DND-41 (cell line): ENCODE measurements around the gene RAB25.

ENCODE experiments used
- ATAC-seq: fragments of 200-7000 bp; cut with Tn5 transposase; 3 replicates; pipeline ENCODE4 v1.9.1; 2021; ENCODE audit warnings: low read depth; ENCODE audit not compliant: insufficient read depth
- DNase-seq: peaks from one replicate; pipeline ENCODE4 v3.0.0-alpha.2; 2020
- H2AFZ ChIP-seq: 2 replicates; pipeline ENCODE4 v1.6.0; 2012; ENCODE audit warnings: low read depth, low read length
- H3K27ac ChIP-seq: 2 replicates; pipeline ENCODE4 v1.5.1; 2012; ENCODE audit warnings: low read length, inconsistent platforms
- H3K27me3 ChIP-seq: fragments of 200-600 bp; sonication (generic); 2 replicates; pipeline ENCODE4 v1.6.0; 2012; ENCODE audit warnings: low read length, mild to moderate bottlenecking, inconsistent platforms; ENCODE audit not compliant: insufficient read depth, poor library complexity
- H3K36me3 ChIP-seq: 2 replicates; pipeline ENCODE4 v1.5.1; 2012; ENCODE audit warnings: low read length, inconsistent platforms; ENCODE audit not compliant: insufficient read depth
- H3K4me1 ChIP-seq: 2 replicates; pipeline ENCODE4 v1.5.1; 2012; ENCODE audit warnings: mild to moderate bottlenecking, low read length; ENCODE audit not compliant: insufficient read depth
- H3K4me2 ChIP-seq: 2 replicates; pipeline ENCODE4 v1.6.0; 2012; ENCODE audit warnings: mild to moderate bottlenecking, moderate library complexity, low read length, inconsistent platforms; ENCODE audit not compliant: insufficient read depth
- H3K4me3 ChIP-seq, 2 experiments: fragments of 200-600 bp in 1 of 2; shearing (Covaris generic) in 1 of 2; 2 replicates each; pipeline ENCODE4 v1.5.1; 2012 to 2016; ENCODE audit warnings: inconsistent platforms in 2 of 2, low read length in 2 of 2, mild to moderate bottlenecking in 2 of 2, low read depth in 1 of 2, moderate library complexity in 1 of 2
- H3K79me2 ChIP-seq: 2 replicates; pipeline ENCODE4 v1.6.0; 2012; ENCODE audit warnings: low read length, inconsistent platforms; ENCODE audit not compliant: insufficient read depth
- H3K9ac ChIP-seq: 2 replicates; pipeline ENCODE4 v1.6.0; 2012; ENCODE audit warnings: low read depth, mild to moderate bottlenecking, inconsistent platforms, low read length, moderate library complexity
- H3K9me3 ChIP-seq: 2 replicates; pipeline ENCODE4 v1.5.1; 2012; ENCODE audit warnings: low read length, moderate library complexity, mild to moderate bottlenecking, inconsistent platforms; ENCODE audit not compliant: insufficient read depth, severe bottlenecking
- H4K20me1 ChIP-seq: 2 replicates; pipeline ENCODE4 v1.6.0; 2012; ENCODE audit warnings: low read length; ENCODE audit not compliant: insufficient read depth
- CTCF ChIP-seq: IDR thresholded peaks from 2 replicates; pipeline ENCODE4 v1.5.1; 2012; ENCODE audit warnings: borderline replicate concordance, low read length, moderate library complexity, mild to moderate bottlenecking; ENCODE audit not compliant: poor library complexity, severe bottlenecking; ENCODE audit errors: extremely low read depth
- EZH2 ChIP-seq: IDR thresholded peaks from 3 replicates; pipeline ENCODE4 v1.6.1; 2012; ENCODE audit warnings: borderline replicate concordance, low read depth, mild to moderate bottlenecking, moderate library complexity, low read length, inconsistent platforms; ENCODE audit not compliant: severe bottlenecking

The RAB25 gene

GRCh38 chr1:156060937-156061636 is at the start of gene RAB25:
Gene RAB25, plus strand, starts transcription at chr1:156061160. Its CDS starts 241 bp downstream, at chr1:156061401.
- Histone ChIP-seq H3K4me2 (no peak within 1 kb of the TSS), H3K27ac (no peak within 1 kb of the TSS), H3K4me3 (no peak within 1 kb of the TSS), H3K9me3 (no peaks in the 10 kb centered on the region), H3K9ac (no peak within 1 kb of the TSS), H3K27me3 (no peaks in the 10 kb centered on the region), H3K36me3 (peaks cover 16% of the 10 kb centered on the region; the same call in 1 of the 2 replicates), H2AFZ (no peak within 1 kb of the TSS), H3K4me1 (peaks cover 4% of the 10 kb centered on the region; the same call in 1 of the 2 replicates), H3K79me2 (no peaks in the 10 kb centered on the region), H4K20me1 (no peaks in the 10 kb centered on the region)
- DNase-seq (no peak), ATAC-seq (no peak)
- TF ChIP-seq EZH2 (no peak), CTCF (no peak)

DNA sequence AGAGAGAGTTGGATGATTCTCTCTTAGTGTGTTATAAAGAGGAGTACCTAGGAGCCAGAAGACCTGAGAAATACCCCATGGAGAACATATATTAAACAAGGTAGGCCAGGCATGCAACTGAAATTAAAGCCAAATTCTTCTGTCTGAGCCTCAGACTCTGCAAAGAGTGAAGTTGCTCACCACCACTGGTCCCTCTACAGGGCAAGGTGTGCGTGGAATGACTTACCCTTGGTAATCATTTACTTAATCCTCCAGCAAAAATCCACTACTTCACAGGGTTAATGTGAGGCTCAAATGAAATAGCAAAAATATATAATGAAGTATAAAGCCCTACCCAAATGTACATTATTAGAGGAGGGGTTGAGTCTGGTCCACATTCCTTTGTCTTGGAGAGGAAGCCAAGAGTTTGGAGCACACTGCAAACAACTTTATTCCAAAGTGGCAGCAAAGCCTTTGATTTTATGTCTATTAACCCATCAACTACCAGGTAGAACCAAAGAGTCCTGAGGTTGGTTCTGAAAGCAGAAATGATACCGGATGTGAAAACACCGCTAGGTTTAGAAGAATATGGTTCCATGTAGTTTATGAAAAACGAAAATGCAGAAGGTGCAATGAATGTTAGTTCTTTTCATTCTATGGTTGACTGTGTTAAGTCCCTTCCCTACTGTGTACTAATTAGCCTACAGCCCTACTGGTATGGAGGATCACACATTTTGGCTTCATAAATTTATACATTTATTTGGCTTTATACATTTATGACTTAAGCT is 48.7 kb upstream of the RAB25 start:
- no peak overlapping the region for H3K27ac ChIP-seq
- no peaks in the 10 kb centered on the region for H3K4me1 ChIP-seq
- H3K9me3 ChIP-seq: no peaks in the 10 kb centered on the region
- H2AFZ ChIP-seq: no peak overlapping the region
- H3K4me2 ChIP-seq: no peak overlapping the region
- H3K79me2 ChIP-seq: 0 out of 2 replicates have a peak, but pooled peaks cover 2% of the 10 kb centered on the region
- H3K4me3 ChIP-seq: no peak overlapping the region
- no peak overlapping the region for H3K9ac ChIP-seq
- peaks cover 70% of the 10 kb centered on the region for H3K36me3 ChIP-seq
- DNase-seq (no peak), ATAC-seq (no peak)
- H4K20me1 ChIP-seq: no peaks in the 10 kb centered on the region
- H3K27me3 ChIP-seq: no peaks in the 10 kb centered on the region
- TF ChIP-seq EZH2 (no peak), CTCF (no peak)

DNA sequence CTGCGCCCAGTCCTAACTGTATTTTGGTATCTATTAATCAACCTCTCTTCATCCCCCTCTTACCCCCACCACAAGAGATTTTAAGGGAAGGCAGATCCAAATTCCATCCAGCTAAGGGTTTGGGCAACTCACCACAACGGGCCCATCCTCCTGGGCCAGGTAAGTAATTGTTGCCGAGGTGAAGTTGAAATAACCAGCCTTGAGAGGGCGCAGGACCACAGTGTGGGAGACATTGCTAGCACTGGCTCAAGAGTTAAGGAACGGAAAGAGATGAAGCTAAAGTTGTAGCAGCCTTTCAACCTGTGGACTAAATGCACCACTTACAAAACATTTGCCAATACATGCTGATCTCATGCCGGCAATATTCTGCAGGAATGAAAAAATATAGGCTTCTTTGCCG is 46.1 kb upstream of the RAB25 start:
- Histone ChIP-seq H3K36me3 (peaks cover 70% of the 10 kb centered on the region), H2AFZ (no peak overlapping the region), H4K20me1 (peaks cover 5% of the 10 kb centered on the region; the same call in 1 of the 2 replicates), H3K4me2 (no peak overlapping the region), H3K4me1 (peaks cover 9% of the 10 kb centered on the region), H3K9me3 (no peaks in the 10 kb centered on the region), H3K4me3 (no peak overlapping the region), H3K27ac (no peak overlapping the region), H3K9ac (no peak overlapping the region), H3K79me2 (peaks cover 19% of the 10 kb centered on the region), H3K27me3 (no peaks in the 10 kb centered on the region)
- no peak for TF ChIP-seq CTCF
- no peak for TF ChIP-seq EZH2
- DNase-seq (no peak), ATAC-seq (no peak)
